Keratinocyte (primary cell): ENCODE measurements around the gene ERMARD. TPM values are rescaled to one million over a fixed set of nuclear protein-coding genes. Genes with fewer than 3 reads are reported as not detected.

Source experiments
- DNase-seq: peaks from one replicate; pipeline ENCODE4 v3.0.0-alpha.2; 2011; ENCODE audit warnings: low read depth, missing footprints, low spot score
- FAIRE-seq: peaks from 2 replicates; lab custom pipeline; 2011; peaks lifted over from hg19 to GRCh38; lab: Jason Lieb, UNC
- H2AFZ ChIP-seq: 2 replicates; pipeline ENCODE4 v1.6.0; 2012; ENCODE audit warnings: low read length, control low read depth, inconsistent platforms; ENCODE audit not compliant: control insufficient read depth
- H3K27ac ChIP-seq: 2 replicates; pipeline ENCODE4 v1.5.1; 2011; ENCODE audit warnings: low read length; ENCODE audit not compliant: control insufficient read depth, insufficient read depth
- H3K27me3 ChIP-seq: 3 replicates; pipeline ENCODE4 v1.6.0; 2011; ENCODE audit warnings: low read length; ENCODE audit not compliant: control insufficient read depth, insufficient read depth; ENCODE audit errors: extremely low read depth
- H3K36me3 ChIP-seq, 2 experiments: 2 replicates in 1 of 2; 3 replicates in 1 of 2; pipeline ENCODE4 v1.5.1; 2011; ENCODE audit warnings: low read length in 2 of 2, mild to moderate bottlenecking in 1 of 2; ENCODE audit not compliant: control insufficient read depth in 2 of 2, insufficient read depth in 2 of 2; ENCODE audit errors: extremely low read depth in 1 of 2
- H3K4me1 ChIP-seq: 3 replicates; pipeline ENCODE4 v1.5.1; 2011; ENCODE audit warnings: low read length; ENCODE audit not compliant: control insufficient read depth, insufficient read depth; ENCODE audit errors: extremely low read depth
- H3K4me2 ChIP-seq: 3 replicates; pipeline ENCODE4 v1.6.0; 2011; ENCODE audit warnings: low read depth, low read length; ENCODE audit not compliant: control insufficient read depth, insufficient read depth; ENCODE audit errors: extremely low read depth
- H3K4me3 ChIP-seq, 3 experiments: fragments of 200-600 bp in 1 of 3; sonication (generic) in 1 of 3; 2 replicates in 2 of 3; 3 replicates in 1 of 3; pipeline ENCODE4 v1.5.1; 2011 to 2016; ENCODE audit warnings: low read length in 3 of 3, mild to moderate bottlenecking in 3 of 3, control low read depth in 2 of 3, inconsistent platforms in 1 of 3, low read depth in 1 of 3, mixed read lengths in 1 of 3, mixed run types in 1 of 3, moderate library complexity in 1 of 3; ENCODE audit not compliant: control insufficient read depth in 2 of 3, insufficient read depth in 2 of 3; ENCODE audit errors: extremely low read depth in 1 of 3
- H3K79me2 ChIP-seq: 2 replicates; pipeline ENCODE4 v1.6.0; 2012; ENCODE audit warnings: low read length; ENCODE audit not compliant: control insufficient read depth, insufficient read depth
- H3K9ac ChIP-seq: 3 replicates; pipeline ENCODE4 v1.6.0; 2011; ENCODE audit warnings: low read length; ENCODE audit not compliant: control insufficient read depth, insufficient read depth; ENCODE audit errors: extremely low read depth
- H3K9me1 ChIP-seq: 3 replicates; pipeline ENCODE4 v1.6.0; 2011; ENCODE audit warnings: low read length; ENCODE audit not compliant: control insufficient read depth, insufficient read depth; ENCODE audit errors: extremely low read depth
- H3K9me3 ChIP-seq: 2 replicates; pipeline ENCODE4 v1.5.1; 2012; ENCODE audit warnings: low read depth, low read length; ENCODE audit not compliant: control insufficient read depth
- H4K20me1 ChIP-seq: 3 replicates; pipeline ENCODE4 v1.6.0; 2011; ENCODE audit warnings: low read length; ENCODE audit not compliant: control insufficient read depth, insufficient read depth; ENCODE audit errors: extremely low read depth
- CTCF ChIP-seq, 3 experiments: IDR thresholded peaks in 1 of 3; conservative IDR thresholded peaks in 1 of 3; optimal IDR thresholded peaks in 1 of 3; 2 replicates in 2 of 3; 3 replicates in 1 of 3; pipeline versions ENCODE3 to v1.5.1; 2011; ENCODE audit warnings: low read length in 3 of 3, mild to moderate bottlenecking in 3 of 3, moderate library complexity in 2 of 3, control low read depth in 1 of 3, inconsistent platforms in 1 of 3; ENCODE audit not compliant: insufficient read depth in 2 of 3; ENCODE audit errors: extremely low read depth in 1 of 3
- EZH2 ChIP-seq: IDR thresholded peaks from one replicate; pipeline ENCODE4 v1.6.1; 2012; ENCODE audit warnings: inconsistent platforms, mild to moderate bottlenecking, low read length, moderate library complexity
- dilution Hi-C: fragments of 300-500 bp; cut with MboI; formaldehyde crosslinking; loops from one replicate; pipeline ENCODE4 v1.7.0; 2020; ENCODE audit warnings: low sequenced_read_pairs; ENCODE audit not compliant: extremely low pct_ligation_motif_present
- polyA plus RNA-seq, 5 experiments: library from polyadenylated mRNA; depleted of rRNA in 3 of 5; stranded (reverse) in 3 of 5; stranded (forward) in 1 of 5; unstranded in 1 of 5; fragments of >200 nt; gene quantifications; 1 replicate in 1 of 5; 2 replicates in 3 of 5; 3 replicates in 1 of 5; pipeline versions ENCODE4 v1.2.1 to v1.2.3, GENCODE V29; 2011 to 2012; ENCODE audit warnings: missing spikeins in 2 of 5, low read depth in 1 of 5, low replicate concordance in 1 of 5

The ERMARD gene
- polyA plus RNA-seq, 1 donor (not counting 4 experiments of a cell fraction or from before 2014, with no cell fraction given), result 37.9 TPM

GRCh38 chr6:169810066-169810989 lies 58.9 kb downstream of the ERMARD start:
- no peaks in the 10 kb centered on the region for H4K20me1 ChIP-seq
- DNase-seq, result no peak
- H3K4me3 ChIP-seq, result no peak overlapping the region
- H3K79me2 ChIP-seq, result no peaks in the 10 kb centered on the region
- peaks cover 6% of the 10 kb centered on the region for H3K4me1 ChIP-seq
- H3K36me3 ChIP-seq, result no peaks in the 10 kb centered on the region
- no peak overlapping the region for H3K27ac ChIP-seq
- no peaks in the 10 kb centered on the region for H3K27me3 ChIP-seq
- H3K9me3 ChIP-seq, result no peaks in the 10 kb centered on the region
- FAIRE-seq, result peak; percentile 48
- dilution Hi-C loops, result no loop called here
- H2AFZ ChIP-seq, result peak overlapping the region; percentile 76
- no peak for TF ChIP-seq EZH2
- no peak for TF ChIP-seq CTCF (optimal IDR thresholded peaks at IDR 0.05 in 1 of 3, IDR thresholded peaks at IDR 0.05 in 1 of 3, conservative IDR thresholded peaks at IDR 0.05 in 1 of 3; ENCODE audit: extremely low read depth in 1 of 3, insufficient read depth in 2 of 3, low read length in 3 of 3)
- H3K9me1 ChIP-seq, result no peaks in the 10 kb centered on the region
- H3K9ac ChIP-seq, result no peak overlapping the region
- H3K4me2 ChIP-seq, result peak overlapping the region; percentile 48

GRCh38 chr6:169811072-169811471 lies 59.6 kb downstream of the ERMARD start:
- DNase-seq (no peak), FAIRE-seq (no peak)
- dilution Hi-C loops, result no loop called here
- Histone ChIP-seq H4K20me1 (no peaks in the 10 kb centered on the region), H3K4me1 (peaks cover 6% of the 10 kb centered on the region), H3K4me2 (no peak overlapping the region), H2AFZ (no peak overlapping the region), H3K27me3 (no peaks in the 10 kb centered on the region), H3K9me3 (no peaks in the 10 kb centered on the region), H3K9ac (no peak overlapping the region), H3K27ac (no peak overlapping the region), H3K36me3 (no peaks in the 10 kb centered on the region), H3K9me1 (no peaks in the 10 kb centered on the region), H3K4me3 (no peak overlapping the region), H3K79me2 (no peaks in the 10 kb centered on the region)
- no peak for TF ChIP-seq CTCF (optimal IDR thresholded peaks at IDR 0.05 in 1 of 3, IDR thresholded peaks at IDR 0.05 in 1 of 3, conservative IDR thresholded peaks at IDR 0.05 in 1 of 3; ENCODE audit: extremely low read depth in 1 of 3, insufficient read depth in 2 of 3, low read length in 3 of 3)
- TF ChIP-seq EZH2, result no peak
